Hepatocyte (in vitro differentiated cells): ENCODE results near the gene EPHB1. TPM values are rescaled to one million over a fixed set of nuclear protein-coding genes. Genes with fewer than 3 reads are reported as not detected.

Experiments used
- DNase-seq: peaks from one replicate; pipeline ENCODE4 v3.0.0-alpha.2; 2016; ENCODE audit warnings: low spot score
- H2AFZ ChIP-seq: fragments of 200-600 bp; sonication (generic); 2 replicates; pipeline ENCODE4 v1.6.0; 2016; ENCODE audit warnings: antibody characterized with exemption, mild to moderate bottlenecking
- H3K27ac ChIP-seq: fragments of 200-600 bp; sonication (generic); 2 replicates; pipeline ENCODE4 v1.5.1; 2016; ENCODE audit warnings: mild to moderate bottlenecking
- H3K27me3 ChIP-seq: fragments of 200-600 bp; sonication (generic); 2 replicates; pipeline ENCODE4 v1.6.1; 2016
- H3K36me3 ChIP-seq: fragments of 200-600 bp; sonication (generic); replicated peaks from 2 replicates; pipeline ENCODE4 v1.5.1; 2016; ENCODE audit warnings: low read depth; ENCODE audit not compliant: insufficient read depth
- H3K4me1 ChIP-seq: fragments of 200-600 bp; sonication (generic); 2 replicates; pipeline ENCODE4 v1.5.1; 2016; ENCODE audit warnings: mild to moderate bottlenecking, moderate library complexity; ENCODE audit not compliant: insufficient read depth
- H3K4me2 ChIP-seq: fragments of 200-600 bp; sonication (generic); 2 replicates; pipeline ENCODE4 v1.6.0; 2016
- H3K4me3 ChIP-seq: fragments of 200-600 bp; sonication (generic); 2 replicates; pipeline ENCODE4 v1.5.1; 2016; ENCODE audit warnings: mild to moderate bottlenecking
- H3K79me2 ChIP-seq: fragments of 200-600 bp; sonication (generic); 2 replicates; pipeline ENCODE4 v1.6.0; 2017; ENCODE audit warnings: mild to moderate bottlenecking
- H3K9me2 ChIP-seq: fragments of 200-600 bp; sonication (generic); replicated peaks from 2 replicates; pipeline ENCODE4 v1.6.0; 2017; ENCODE audit warnings: mild to moderate bottlenecking; ENCODE audit not compliant: insufficient read depth
- H3K9me3 ChIP-seq: fragments of 200-600 bp; sonication (generic); 2 replicates; pipeline ENCODE4 v1.5.1; 2016; ENCODE audit warnings: low read depth, mild to moderate bottlenecking
- H4K20me1 ChIP-seq: fragments of 200-600 bp; sonication (generic); 2 replicates; pipeline ENCODE4 v1.6.0; 2016; ENCODE audit warnings: mild to moderate bottlenecking; ENCODE audit not compliant: insufficient read depth, poor library complexity, severe bottlenecking
- EZH2 ChIP-seq: fragments of 200-600 bp; sonication (generic); IDR thresholded peaks from 2 replicates; pipeline ENCODE4 v1.6.1; 2016; ENCODE audit warnings: antibody characterized with exemption, mild to moderate bottlenecking, borderline replicate concordance
- EZH2phosphoT487 ChIP-seq: fragments of 200-600 bp; sonication (generic); IDR thresholded peaks from one replicate; pipeline ENCODE4 v1.6.1; 2018; ENCODE audit warnings: antibody characterized with exemption, mild to moderate bottlenecking, low read depth, moderate library complexity; ENCODE audit not compliant: unreplicated experiment, severe bottlenecking
- WGBS: methylation state at CpG from one replicate; pipeline ENCODE4 v1.1.6; 2016; ENCODE audit warnings: low lambda C conversion rate; ENCODE audit errors: missing lambda C conversion rate; 5-methylcytosine and 5-hydroxymethylcytosine counted together
- polyA plus RNA-seq: library from polyadenylated mRNA; unstranded; fragments of >200 nt; fragmentation: Nextera tagmentation; extraction: Ambion mirVana; gene quantifications from 2 replicates; pipeline ENCODE4 v1.2.1, GENCODE V29; 2016
- total RNA-seq: library from RNA; depleted of rRNA; stranded (reverse); fragments of >200 nt; gene quantifications from 2 replicates; pipeline ENCODE4 v1.2.3, GENCODE V29; 2014
- TF ChIP-seq, protein P1 (sequence below): fragments of 200-600 bp; sonication (generic); IDR thresholded peaks from 2 replicates; pipeline ENCODE4 v1.5.1; 2016; ENCODE audit warnings: antibody characterized with exemption, mild to moderate bottlenecking; ENCODE audit not compliant: poor library complexity

The EPHB1 gene
- total and polyA plus RNA-seq, 2 experiments from 2014 or later, result 3.3 to 5.6 TPM

DNA sequence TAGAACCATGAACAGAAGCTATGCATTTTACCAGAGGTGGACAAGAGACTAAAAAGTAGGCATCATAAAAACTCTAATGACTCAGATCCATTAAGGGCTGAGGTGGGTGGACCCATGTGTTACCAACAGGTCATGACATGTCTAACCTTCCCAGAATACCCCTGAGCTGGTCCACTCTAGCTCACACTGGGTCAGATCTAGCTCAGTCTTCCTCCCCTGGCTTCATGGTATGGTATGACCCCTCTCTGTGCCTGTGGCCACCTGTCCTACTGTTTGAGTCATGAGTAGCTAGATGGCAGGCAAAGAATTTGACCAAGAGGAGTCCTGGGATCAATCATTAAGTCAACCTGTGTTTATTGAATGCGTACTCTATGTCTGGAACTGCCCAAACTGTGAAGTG is 340.4 kb downstream of the EPHB1 start:
- DNase-seq, result no peak
- H3K9me3 ChIP-seq, result no peaks in the 10 kb centered on the region
- no peak overlapping the region for H3K4me3 ChIP-seq
- H3K36me3 ChIP-seq, result no peaks in the 10 kb centered on the region
- H2AFZ ChIP-seq, result no peak overlapping the region
- H3K27ac ChIP-seq, result no peak overlapping the region
- WGBS, result 86% methylated on average over 1 of the region's 1 CpG
- TF ChIP-seq EZH2 (no peak), EZH2phosphoT487 (no peak)
- TF ChIP-seq, protein P1, sequence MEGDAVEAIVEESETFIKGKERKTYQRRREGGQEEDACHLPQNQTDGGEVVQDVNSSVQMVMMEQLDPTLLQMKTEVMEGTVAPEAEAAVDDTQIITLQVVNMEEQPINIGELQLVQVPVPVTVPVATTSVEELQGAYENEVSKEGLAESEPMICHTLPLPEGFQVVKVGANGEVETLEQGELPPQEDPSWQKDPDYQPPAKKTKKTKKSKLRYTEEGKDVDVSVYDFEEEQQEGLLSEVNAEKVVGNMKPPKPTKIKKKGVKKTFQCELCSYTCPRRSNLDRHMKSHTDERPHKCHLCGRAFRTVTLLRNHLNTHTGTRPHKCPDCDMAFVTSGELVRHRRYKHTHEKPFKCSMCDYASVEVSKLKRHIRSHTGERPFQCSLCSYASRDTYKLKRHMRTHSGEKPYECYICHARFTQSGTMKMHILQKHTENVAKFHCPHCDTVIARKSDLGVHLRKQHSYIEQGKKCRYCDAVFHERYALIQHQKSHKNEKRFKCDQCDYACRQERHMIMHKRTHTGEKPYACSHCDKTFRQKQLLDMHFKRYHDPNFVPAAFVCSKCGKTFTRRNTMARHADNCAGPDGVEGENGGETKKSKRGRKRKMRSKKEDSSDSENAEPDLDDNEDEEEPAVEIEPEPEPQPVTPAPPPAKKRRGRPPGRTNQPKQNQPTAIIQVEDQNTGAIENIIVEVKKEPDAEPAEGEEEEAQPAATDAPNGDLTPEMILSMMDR, result no peak
- H3K4me2 ChIP-seq, result no peak overlapping the region
- no peaks in the 10 kb centered on the region for H3K4me1 ChIP-seq
- no peaks in the 10 kb centered on the region for H3K79me2 ChIP-seq
- no peaks in the 10 kb centered on the region for H3K27me3 ChIP-seq
- H4K20me1 ChIP-seq, result no peaks in the 10 kb centered on the region
- H3K9me2 ChIP-seq, result no peaks in the 10 kb centered on the region

DNA sequence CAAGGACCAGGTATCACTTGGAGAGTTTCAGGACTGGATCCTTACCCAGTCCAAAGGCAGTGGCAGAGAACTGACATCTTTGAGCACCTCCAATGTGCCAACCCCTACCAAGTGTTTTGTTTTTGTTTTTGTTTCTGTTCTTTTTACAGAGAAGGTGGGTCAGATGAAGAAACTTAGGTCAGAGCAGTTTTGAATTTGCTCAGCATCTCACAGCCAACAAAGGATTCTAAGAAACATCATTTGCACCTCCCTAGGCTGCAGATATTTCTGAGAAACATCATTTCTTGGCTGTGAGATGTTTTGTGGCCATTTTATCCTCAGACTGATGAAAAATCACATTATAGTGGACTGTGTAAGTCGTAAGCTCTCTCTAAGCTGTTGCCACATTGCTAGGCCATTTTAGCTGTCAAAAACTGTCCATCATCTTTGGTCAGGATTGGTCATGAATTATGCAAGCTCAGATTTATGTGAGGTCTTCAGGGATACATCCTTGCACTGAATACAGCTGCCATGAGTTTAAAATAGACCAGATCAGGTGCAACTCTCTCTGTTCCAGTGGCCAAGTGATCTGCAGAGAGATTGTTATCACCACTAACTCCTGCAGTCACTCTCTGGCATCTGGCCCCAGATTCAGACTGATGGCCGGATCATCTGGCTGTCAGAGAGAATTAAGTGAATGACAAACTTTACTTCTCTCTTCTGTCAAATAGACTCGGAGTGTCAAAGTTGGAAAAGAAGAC is 341.5 kb downstream of the EPHB1 start:
- Histone ChIP-seq H3K9me2 (no peaks in the 10 kb centered on the region), H3K4me3 (no peak overlapping the region), H3K4me1 (no peaks in the 10 kb centered on the region), H3K27ac (no peak overlapping the region), H3K27me3 (no peaks in the 10 kb centered on the region), H3K79me2 (no peaks in the 10 kb centered on the region), H3K9me3 (no peaks in the 10 kb centered on the region), H3K36me3 (no peaks in the 10 kb centered on the region), H3K4me2 (no peak overlapping the region), H2AFZ (no peak overlapping the region), H4K20me1 (no peaks in the 10 kb centered on the region)
- no peak for DNase-seq
- TF ChIP-seq, protein P1, result no peak
- TF ChIP-seq EZH2 (no peak), EZH2phosphoT487 (no peak)
- 65% methylated on average over 3 of the region's 3 CpGs for WGBS

GRCh38 chr3:135137296-135137695 is 342.2 kb downstream of the EPHB1 start:
- no peaks in the 10 kb centered on the region for H3K4me1 ChIP-seq
- WGBS, result 80% methylated on average over 2 of the region's 2 CpGs
- no peak overlapping the region for H3K27ac ChIP-seq
- no peak overlapping the region for H3K4me2 ChIP-seq
- H2AFZ ChIP-seq, result no peak overlapping the region
- no peaks in the 10 kb centered on the region for H3K9me3 ChIP-seq
- TF ChIP-seq EZH2phosphoT487 (no peak), EZH2 (no peak)
- TF ChIP-seq, protein P1, result no peak
- H3K9me2 ChIP-seq, result no peaks in the 10 kb centered on the region
- H4K20me1 ChIP-seq, result no peaks in the 10 kb centered on the region
- H3K79me2 ChIP-seq, result no peaks in the 10 kb centered on the region
- DNase-seq, result no peak
- H3K27me3 ChIP-seq, result no peaks in the 10 kb centered on the region
- H3K4me3 ChIP-seq, result no peak overlapping the region
- H3K36me3 ChIP-seq, result no peaks in the 10 kb centered on the region
